ENCODE results near the gene STIP1. TPM values are rescaled to one million over a fixed set of nuclear protein-coding genes. Genes with fewer than 3 reads are reported as not detected.

STIP1 gene
- total RNA-seq, 1 experiment from 2014 or later: 338 TPM

DNA sequence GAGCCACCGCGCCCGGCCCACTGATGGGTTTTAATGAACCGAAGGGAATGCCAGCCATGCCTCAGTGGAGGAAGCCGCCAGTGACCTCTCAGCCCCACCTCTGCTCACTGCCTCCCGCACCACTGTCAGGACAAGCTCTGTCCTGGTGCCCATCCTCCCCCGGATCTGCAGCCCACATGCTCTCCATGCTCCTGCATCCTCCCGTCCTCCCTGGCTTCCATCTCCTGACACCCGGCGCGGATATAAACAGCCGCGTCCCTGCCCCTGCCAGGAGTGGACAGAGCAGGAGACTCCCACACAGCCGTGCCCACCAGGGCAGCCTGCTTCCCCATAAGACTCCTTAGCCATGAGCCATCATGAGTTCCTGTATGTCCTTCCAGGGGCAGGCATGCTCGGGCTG lies 46.9 kb upstream of the STIP1 start:
- Mint-ChIP-seq H3K4me3 (no peak overlapping the region), H3K27ac (no peak overlapping the region; a peak in 1 of 7 replicates), H3K27me3 (ENCODE audit: low read depth) (peaks cover 32% of the 10 kb centered on the region), H3K9me3 (no peaks in the 10 kb centered on the region; a peak in 1 of 5 replicates), H3K36me3 (ENCODE audit: insufficient read depth in 1 of 3, low read depth in 3 of 3) (peaks cover 0 to 1% (median 0%) of the 10 kb centered on the region in 3 experiments; a peak in 1 of 7 replicates), H3K4me1 (peaks cover 3 to 24% of the 10 kb centered on the region in 2 experiments; a peak in 3 of 4 replicates)
- Histone ChIP-seq H3K9ac (ENCODE audit: extremely low read depth, insufficient read length, low read length) (no peak overlapping the region), H3K4me2 (ENCODE audit: insufficient read depth, insufficient read length, low read length) (no peak overlapping the region), H2BK5ac (ENCODE audit: insufficient read length, low read length) (no peak overlapping the region), H2AK5ac (ENCODE audit: insufficient read length, low read length) (no peak overlapping the region), H3K23me2 (ENCODE audit: insufficient read length, low read depth, low read length, poor library complexity, severe bottlenecking) (no peaks in the 10 kb centered on the region), H2BK15ac (ENCODE audit: low read depth, low read length) (no peak overlapping the region), H3K23ac (ENCODE audit: insufficient read length, low read depth, low read length) (no peak overlapping the region), H3K27ac (ENCODE audit: insufficient read length, low read depth, low read length) (no peak overlapping the region), H4K8ac (replicated peaks; ENCODE audit: insufficient read length, low read depth, low read length) (no peak overlapping the region), H3T11ph (ENCODE audit: low read length) (no peak overlapping the region), H4K5ac (ENCODE audit: insufficient read length, low read depth, low read length) (no peak overlapping the region), H3K4ac (ENCODE audit: low read depth, low read length) (no peak overlapping the region), H2AFZ (ENCODE audit: low read length) (no peak overlapping the region), H2BK120ac (ENCODE audit: low read depth, low read length, poor library complexity, severe bottlenecking) (no peak overlapping the region), H2BK20ac (ENCODE audit: low read depth, low read length, poor library complexity, severe bottlenecking) (no peak overlapping the region), H2BK12ac (ENCODE audit: insufficient read length, low read depth, low read length) (no peak overlapping the region), H3K27me3 (ENCODE audit: insufficient read depth, low read length) (peaks cover 3% of the 10 kb centered on the region; the same call in 1 of the 2 replicates), H4K20me1 (ENCODE audit: control insufficient read depth, insufficient read depth, insufficient read length) (no peaks in the 10 kb centered on the region), H3K4me1 (ENCODE audit: insufficient read depth, low read length) (no peaks in the 10 kb centered on the region), H3K14ac (ENCODE audit: insufficient read depth, low read length) (peak overlapping the region; percentile 4; the same call in 1 of the 2 replicates), H4K91ac (ENCODE audit: insufficient read length, low read depth, low read length) (no peak overlapping the region), H3K18ac (ENCODE audit: insufficient read length, low read depth, low read length) (no peak overlapping the region), H3K9me3 (ENCODE audit: control insufficient read depth, low read depth, low read length) (no peaks in the 10 kb centered on the region), H3K79me2 (ENCODE audit: insufficient read depth, low read length) (no peaks in the 10 kb centered on the region), H3K79me1 (ENCODE audit: insufficient read depth, low read depth, low read length, poor library complexity, severe bottlenecking) (no peaks in the 10 kb centered on the region), H3K56ac (ENCODE audit: insufficient read length, low read depth, low read length) (no peak overlapping the region)
- WGBS (ENCODE audit: extremely low coverage, insufficient read length, low lambda C conversion rate): no CpG with 5 or more reads among the region's 15 CpGs
- no peak for TF ChIP-seq CTCF (conservative IDR thresholded peaks at IDR 0.05)
- DNase-seq: no peak

Data from H9 (cell line).